DMS79 treated with DMSO at 0.1 percent for 48 hours (cell line): ENCODE data around the gene GNG7.
"Not testable (repeated sequence)": the region's sequence is repeated elsewhere in the genome, so short reads cannot be mapped to it uniquely, and the experiment has no call there.

Experiments used
- DNase-seq: peaks from one replicate; lab custom pipeline; 2025; lab: John Stamatoyannopoulos, UW

Gene GNG7

GRCh38 chr19:2551172-2551863 lies 151.2 kb downstream of the GNG7 start:
- no peak for DNase-seq

DNA sequence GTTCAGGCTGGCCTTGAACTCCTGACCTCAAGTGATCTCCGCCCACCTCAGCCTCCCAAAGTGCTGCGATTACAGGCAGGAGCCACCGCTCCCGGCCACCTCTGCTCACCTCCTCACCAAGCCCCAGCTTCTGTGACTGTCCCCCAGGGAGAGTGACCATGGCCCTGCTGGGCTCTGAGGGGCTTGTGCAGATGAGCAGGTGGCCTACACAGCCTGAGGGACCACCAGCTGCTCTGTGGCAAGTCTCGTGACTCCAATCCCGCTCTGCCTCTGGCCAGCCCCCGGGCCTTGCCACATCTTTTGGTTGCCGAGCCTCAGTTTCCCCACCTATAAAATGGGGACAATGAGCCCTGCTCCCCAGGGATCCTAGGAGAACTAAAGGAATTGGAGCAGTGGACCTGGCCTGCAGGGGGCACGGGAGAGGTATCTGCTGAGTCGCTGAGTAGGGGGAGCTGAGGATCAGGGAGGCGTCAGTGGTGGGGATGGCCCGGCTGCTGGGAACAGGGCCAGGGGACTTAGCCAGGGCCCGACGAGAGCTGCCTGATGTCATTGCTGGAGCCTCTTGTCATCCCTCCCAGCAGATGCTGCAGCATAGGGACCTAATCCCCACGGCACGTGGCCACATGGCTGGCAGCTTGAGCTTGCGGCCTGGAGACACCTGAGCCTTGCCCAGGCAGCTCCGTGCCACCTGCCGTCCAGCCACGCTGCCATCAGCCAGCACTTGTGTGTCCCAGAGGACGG lies 151.9 kb downstream of the GNG7 start:
- DNase-seq, result peak; percentile 13

DNA sequence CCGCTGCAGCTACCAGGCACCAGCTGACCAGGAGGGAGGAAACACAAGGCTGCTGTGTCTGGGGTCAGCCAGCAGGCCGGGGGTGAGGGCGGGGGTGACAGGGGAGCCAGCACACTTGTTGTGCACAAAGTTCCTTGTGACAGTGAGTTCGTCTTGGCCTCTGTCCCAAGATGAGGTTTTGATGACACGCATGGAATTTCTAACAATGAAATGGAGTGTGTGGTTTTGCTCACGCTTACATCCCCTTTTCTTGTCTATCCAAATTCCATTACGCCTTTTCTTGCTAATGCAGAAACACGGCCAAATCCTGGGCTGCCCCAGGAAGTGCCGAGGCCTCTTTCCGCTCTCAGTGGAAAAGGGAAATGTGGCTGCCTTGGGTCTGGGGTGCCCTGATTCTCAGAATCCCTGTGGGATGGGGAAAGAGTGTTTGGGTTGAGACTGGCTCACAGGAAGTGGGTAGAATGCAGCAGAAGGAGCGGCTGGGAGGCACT lies 152.7 kb downstream of the GNG7 start:
- DNase-seq, result no peak

DNA sequence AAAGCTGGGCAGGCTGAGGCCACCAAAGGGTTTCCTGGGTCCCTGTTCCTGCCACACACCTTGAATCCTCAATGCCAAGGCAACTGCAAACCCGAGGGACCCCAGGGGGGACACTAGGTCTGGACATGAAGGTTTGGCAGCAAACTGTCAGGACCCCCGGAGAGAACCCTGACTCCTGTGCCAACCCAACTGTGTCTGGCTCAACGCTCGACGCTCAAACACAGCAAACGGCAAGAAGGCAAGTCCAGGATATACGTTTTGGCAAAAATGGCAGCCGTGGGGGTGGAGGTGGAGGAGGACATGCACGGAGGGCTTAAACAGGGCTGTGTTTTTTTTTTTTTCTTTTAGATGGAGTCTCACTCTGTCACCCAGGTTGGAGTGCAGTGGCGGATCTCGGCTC lies 153.5 kb downstream of the GNG7 start:
- DNase-seq, result no peak

GRCh38 chr19:2547721-2548120 lies 154.8 kb downstream of the GNG7 start:
- no peak for DNase-seq

DNA sequence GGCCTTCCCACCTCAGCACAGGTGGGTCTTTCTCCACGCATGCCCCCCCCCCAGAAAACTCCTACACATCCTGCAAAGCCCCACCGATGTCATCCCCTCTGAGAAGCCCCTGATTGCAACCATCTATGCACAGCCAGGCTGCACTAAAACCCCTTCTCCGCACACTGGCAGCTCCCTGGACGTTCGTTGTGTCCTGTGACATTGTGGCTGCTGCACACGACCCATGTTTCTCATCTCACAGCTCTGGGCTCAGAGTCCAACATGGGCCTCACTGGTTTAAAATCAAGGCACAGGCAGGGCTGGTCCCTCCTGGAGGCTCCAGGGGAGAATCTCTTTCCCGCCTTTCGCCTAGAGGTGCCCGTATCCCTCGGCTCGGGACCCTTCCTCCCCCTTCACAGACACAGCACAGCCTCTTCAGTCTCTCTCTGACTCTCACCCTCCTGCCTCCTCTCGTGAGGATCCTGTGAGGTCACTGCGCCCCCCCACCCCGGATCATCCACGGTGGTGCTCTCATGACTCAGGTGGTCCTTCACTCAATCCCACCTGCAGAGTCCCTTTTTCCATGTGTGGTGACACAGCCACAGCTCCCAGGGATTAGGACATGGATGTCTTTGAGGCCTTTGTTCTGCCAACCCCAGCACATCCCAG lies 155.3 kb downstream of the GNG7 start:
- DNase-seq, result no peak

- no peak for DNase-seq
Observed at GRCh38 chr19:2546128-2547032, 156.1 kb downstream of the GNG7 start.

- not testable (repeated sequence) for DNase-seq
Observed at GRCh38 chr19:2545416-2546127, 156.9 kb downstream of the GNG7 start.

- no peak for DNase-seq
Observed at GRCh38 chr19:2544576-2545415, 157.7 kb downstream of the GNG7 start.

GRCh38 chr19:2543463-2544442 lies 158.7 kb downstream of the GNG7 start:
- peak; percentile 43 for DNase-seq

DNA sequence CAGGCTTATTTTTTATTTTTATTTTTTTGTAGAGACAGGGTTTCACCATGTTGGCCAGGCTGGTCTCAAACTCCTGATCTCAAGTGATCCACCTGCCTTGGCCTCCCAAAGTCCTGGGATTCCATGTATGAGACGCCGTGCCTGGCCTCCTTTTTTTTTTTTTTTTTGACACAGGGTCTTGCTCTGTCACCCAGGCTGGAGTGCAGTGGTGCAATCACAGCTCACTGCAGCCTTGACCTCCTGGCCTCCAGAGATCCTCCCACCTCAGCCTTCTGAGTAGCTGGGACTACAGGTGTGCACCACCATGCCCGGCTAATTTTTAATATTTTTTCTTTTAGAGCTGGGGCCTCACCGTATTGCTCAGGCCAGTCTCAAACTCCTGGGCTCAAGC lies 159.4 kb downstream of the GNG7 start:
- not testable (repeated sequence) for DNase-seq

DNA sequence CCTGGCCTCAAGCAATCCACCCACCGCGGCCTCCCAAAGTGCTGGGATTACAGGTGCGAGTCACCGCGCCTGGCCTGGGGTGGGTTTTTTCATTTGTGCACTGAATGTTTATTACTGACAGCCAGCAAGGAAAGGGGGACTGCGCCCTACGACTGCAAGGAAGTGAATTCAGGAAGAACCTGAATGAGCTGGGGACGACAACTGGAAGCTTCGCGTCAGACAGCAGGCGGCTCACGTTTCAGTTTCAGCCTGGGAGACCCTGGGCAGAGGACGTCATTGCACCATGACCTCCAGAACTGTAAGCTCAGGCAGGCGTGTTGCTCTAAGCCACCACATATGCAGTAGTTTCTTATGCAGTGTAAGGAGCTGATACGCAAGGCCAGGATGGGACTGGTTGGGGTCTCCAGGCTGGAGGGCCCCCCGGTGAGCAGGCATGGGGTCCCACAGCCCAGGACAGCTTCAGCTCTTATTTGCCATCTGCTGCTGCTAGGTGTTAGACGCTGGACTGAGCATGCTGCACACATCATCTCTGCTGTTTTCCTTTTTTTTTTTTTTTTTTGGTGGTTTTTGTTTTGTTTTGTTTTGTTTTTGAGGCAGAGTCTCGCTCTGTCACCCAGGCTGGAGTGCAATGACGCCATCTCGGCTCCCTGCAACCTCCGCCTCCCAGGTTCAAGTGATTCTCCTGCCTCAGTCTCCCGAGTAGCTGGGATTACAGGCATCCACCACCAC lies 160.0 kb downstream of the GNG7 start:
- DNase-seq, result no peak

- no peak for DNase-seq
Observed at GRCh38 chr19:2540646-2541454, 161.6 kb downstream of the GNG7 start.

GRCh38 chr19:2540251-2540645 lies 162.2 kb downstream of the GNG7 start:
- DNase-seq, result no peak

DNA sequence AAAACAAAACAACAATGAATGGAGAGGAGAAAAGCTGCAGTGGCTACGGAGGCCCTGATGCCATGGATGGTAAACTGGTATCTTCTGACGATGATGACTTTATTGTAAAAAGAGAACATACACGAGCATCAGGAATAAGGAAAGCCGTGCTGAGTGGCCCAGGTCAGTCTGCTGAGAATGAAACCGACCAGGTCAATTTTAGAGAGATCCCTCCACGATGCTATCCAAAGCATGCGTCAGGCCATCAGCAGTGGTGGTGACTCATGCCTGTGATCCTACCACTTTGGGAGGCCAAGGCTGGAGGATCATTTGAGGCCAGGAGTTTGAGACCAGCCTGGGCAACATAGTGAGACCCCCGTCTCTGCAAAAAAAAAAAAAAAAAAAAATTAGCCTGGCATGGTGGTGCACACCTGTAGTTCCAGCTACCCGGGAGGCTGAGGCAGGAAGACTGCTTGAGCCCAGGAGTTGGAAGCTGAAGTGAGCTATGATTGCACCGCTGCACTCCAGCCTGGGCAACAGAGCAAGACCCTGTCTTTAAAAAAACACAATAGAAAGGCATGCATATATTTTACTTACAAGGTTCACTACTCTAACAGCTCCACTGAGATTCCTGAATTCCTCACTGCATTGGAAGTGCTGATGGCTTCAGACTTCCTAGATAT lies 164.3 kb downstream of the GNG7 start:
- no peak for DNase-seq

GRCh38 chr19:2537584-2537983 lies 164.9 kb downstream of the GNG7 start:
- not testable (repeated sequence) for DNase-seq

DNA sequence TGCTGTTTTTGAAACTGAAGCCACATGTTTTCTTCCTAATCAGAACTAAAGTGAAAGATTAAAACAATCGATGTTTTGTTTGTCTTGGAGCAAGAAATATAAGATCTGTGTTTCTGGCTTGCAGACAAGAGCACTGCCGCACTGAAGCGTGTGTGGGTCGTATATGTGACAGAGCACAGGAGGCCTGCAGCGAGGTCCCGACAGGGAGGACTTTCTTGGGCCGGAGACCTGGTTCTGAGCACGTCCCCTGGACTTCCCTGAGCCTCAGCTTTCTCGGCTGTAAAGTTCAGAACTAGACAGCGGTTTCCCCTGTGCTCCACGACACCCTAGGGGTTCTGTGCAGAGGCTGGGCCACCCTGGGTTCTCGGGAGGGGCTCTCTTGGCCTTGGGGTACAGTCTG lies 166.0 kb downstream of the GNG7 start:
- DNase-seq, result no peak
